Nephron (organoid): ENCODE measurements around the gene TMEM129.
A peak's percentile ranks its signal among the peaks of the same experiment; 100 is the strongest.

Source experiments
- H3K27ac Mint-ChIP-seq, 3 experiments: 2 replicates each; pipeline ENCODE4 v1.8.0; 2020; ENCODE audit warnings: mixed read lengths in 3 of 3, mild to moderate bottlenecking in 2 of 3, moderate library complexity in 1 of 3
- H3K27me3 Mint-ChIP-seq: 2 replicates; pipeline ENCODE4 v1.8.0; 2021; ENCODE audit warnings: low read depth, mild to moderate bottlenecking, moderate library complexity, mixed read lengths
- H3K36me3 Mint-ChIP-seq: 2 replicates; pipeline ENCODE4 v1.8.0; 2020; ENCODE audit warnings: low read depth, mixed read lengths
- H3K4me1 Mint-ChIP-seq: 2 replicates; pipeline ENCODE4 v1.8.0; 2020; ENCODE audit warnings: mixed read lengths
- H3K4me3 Mint-ChIP-seq, 3 experiments: 2 replicates each; pipeline ENCODE4 v1.8.0; 2020; ENCODE audit warnings: mild to moderate bottlenecking in 3 of 3, mixed read lengths in 3 of 3, moderate library complexity in 2 of 3
- H3K9me3 Mint-ChIP-seq: 2 replicates; pipeline ENCODE4 v1.8.0; 2020; ENCODE audit warnings: mixed read lengths
- CTCF ChIP-seq, 3 experiments: fragments of 200-600 bp; sonication (generic); IDR thresholded peaks; one replicate each; pipeline ENCODE4 v1.5.0; 2021; ENCODE audit warnings: antibody characterized with exemption in 3 of 3; ENCODE audit not compliant: unreplicated experiment in 3 of 3

TMEM129 gene

GRCh38 chr4:1691737-1692373 is 29.3 kb downstream of the TMEM129 start:
- no peak for TF ChIP-seq CTCF (IDR thresholded peaks at IDR 0.05; ENCODE audit: unreplicated experiment in 3 of 3)
- H3K4me1 Mint-ChIP-seq, result peaks cover 11% of the 10 kb centered on the region
- H3K4me3 Mint-ChIP-seq, result no peak overlapping the region
- H3K27me3 Mint-ChIP-seq, result no peaks in the 10 kb centered on the region
- H3K36me3 Mint-ChIP-seq, result peaks cover 55% of the 10 kb centered on the region
- no peaks in the 10 kb centered on the region for H3K9me3 Mint-ChIP-seq
- no peak overlapping the region for H3K27ac Mint-ChIP-seq

GRCh38 chr4:1690698-1691097 is 30.4 kb downstream of the TMEM129 start:
- Mint-ChIP-seq H3K27ac (no peak overlapping the region), H3K4me1 (peaks cover 5% of the 10 kb centered on the region), H3K9me3 (no peaks in the 10 kb centered on the region), H3K36me3 (peaks cover 46% of the 10 kb centered on the region), H3K27me3 (no peaks in the 10 kb centered on the region), H3K4me3 (no peak overlapping the region)
- no peak for TF ChIP-seq CTCF (IDR thresholded peaks at IDR 0.05; ENCODE audit: unreplicated experiment in 3 of 3)

GRCh38 chr4:1686440-1687036 is 34.6 kb downstream of the TMEM129 start:
- TF ChIP-seq CTCF (IDR thresholded peaks at IDR 0.05; ENCODE audit: unreplicated experiment in 3 of 3), result no peak
- Mint-ChIP-seq H3K27ac (peak overlapping the region in 2 of 3 experiments; percentile 38 to 66), H3K4me1 (peaks cover 11% of the 10 kb centered on the region), H3K9me3 (no peaks in the 10 kb centered on the region), H3K36me3 (peaks cover 18% of the 10 kb centered on the region), H3K4me3 (peak overlapping the region; percentile 47 to 73 (median 66)), H3K27me3 (peaks cover 12% of the 10 kb centered on the region)

GRCh38 chr4:1685235-1686150 is 35.6 kb downstream of the TMEM129 start:
- TF ChIP-seq CTCF (IDR thresholded peaks at IDR 0.05; ENCODE audit: unreplicated experiment in 3 of 3), result no peak
- peaks cover 12% of the 10 kb centered on the region for H3K27me3 Mint-ChIP-seq
- peak overlapping the region in 2 of 3 experiments; percentile 56 to 59 for H3K27ac Mint-ChIP-seq
- H3K4me1 Mint-ChIP-seq, result peaks cover 11% of the 10 kb centered on the region
- peak overlapping the region in 2 of 3 experiments; percentile 38 to 56 for H3K4me3 Mint-ChIP-seq
- no peaks in the 10 kb centered on the region for H3K9me3 Mint-ChIP-seq
- peaks cover 7% of the 10 kb centered on the region for H3K36me3 Mint-ChIP-seq

GRCh38 chr4:1684506-1685234 is 36.5 kb downstream of the TMEM129 start:
- Mint-ChIP-seq H3K36me3 (peaks cover 3% of the 10 kb centered on the region), H3K27ac (peak overlapping the region in 1 of 3 experiments; percentile 13), H3K4me1 (peaks cover 11% of the 10 kb centered on the region), H3K4me3 (peak overlapping the region; percentile 49 to 71 (median 55)), H3K9me3 (no peaks in the 10 kb centered on the region), H3K27me3 (peaks cover 12% of the 10 kb centered on the region)
- no peak for TF ChIP-seq CTCF (IDR thresholded peaks at IDR 0.05; ENCODE audit: unreplicated experiment in 3 of 3)
